Brain microvascular endothelial cell (primary cell): Measurements from ENCODE around the gene MACROD2.

Experiments
- DNase-seq: peaks from one replicate; pipeline ENCODE4 v3.0.0-alpha.2; 2020
- H3K27ac ChIP-seq: fragments of 250-450 bp; sonication (Bioruptor Pico); 2 replicates; pipeline ENCODE4 v1.5.1; 2020; ENCODE audit warnings: mild to moderate bottlenecking, moderate library complexity
- H3K27me3 ChIP-seq: fragments of 250-450 bp; sonication (Bioruptor Pico); replicated peaks from 2 replicates; pipeline ENCODE4 v1.5.1; 2020; ENCODE audit warnings: mild to moderate bottlenecking
- H3K36me3 ChIP-seq: fragments of 250-450 bp; sonication (Bioruptor Pico); replicated peaks from 2 replicates; pipeline ENCODE4 v1.5.1; 2020; ENCODE audit warnings: mild to moderate bottlenecking
- H3K4me3 ChIP-seq: 2 replicates; pipeline ENCODE4 v1.5.1; 2011; ENCODE audit warnings: low read depth, mild to moderate bottlenecking, control low read depth, low read length, moderate library complexity
- in situ Hi-C: cut with HindIII; loops from 2 replicates; pipeline ENCODE4 v1.10.0; 2017; ENCODE audit warnings: low sequenced_read_pairs, low pct_ligation_motif_present
- TF ChIP-seq, protein P1 (sequence below): IDR thresholded peaks from 2 replicates; pipeline ENCODE4 v1.5.1; 2011; ENCODE audit warnings: low read depth, mild to moderate bottlenecking, moderate library complexity, low read length, control low read depth, inconsistent platforms; ENCODE audit errors: missing control alignments

The MACROD2 gene

DNA sequence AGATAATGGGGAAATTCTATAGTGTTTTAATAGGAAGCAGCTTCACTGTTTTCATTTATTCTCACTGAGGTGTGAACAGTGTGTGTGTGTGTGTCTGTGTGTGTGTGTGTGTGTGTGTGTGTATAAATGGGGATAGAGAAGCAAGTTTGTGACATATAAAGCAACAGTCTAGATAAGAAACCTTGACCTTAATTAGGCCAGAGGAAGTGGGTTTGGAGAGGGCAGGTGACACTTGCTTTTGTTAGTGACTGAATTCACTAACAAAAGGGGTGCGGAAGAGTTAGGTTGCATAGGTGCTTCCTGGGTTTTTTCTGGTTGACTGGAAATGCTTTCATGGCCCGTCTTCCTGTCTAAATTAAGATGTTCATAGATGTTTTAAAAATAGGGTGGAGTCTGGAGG lies 857.8 kb downstream of the MACROD2 start:
- in situ Hi-C loops, result no loop called here
- Histone ChIP-seq H3K4me3 (no peak overlapping the region), H3K27me3 (no peaks in the 10 kb centered on the region), H3K36me3 (no peaks in the 10 kb centered on the region), H3K27ac (no peak overlapping the region)
- TF ChIP-seq, protein P1, sequence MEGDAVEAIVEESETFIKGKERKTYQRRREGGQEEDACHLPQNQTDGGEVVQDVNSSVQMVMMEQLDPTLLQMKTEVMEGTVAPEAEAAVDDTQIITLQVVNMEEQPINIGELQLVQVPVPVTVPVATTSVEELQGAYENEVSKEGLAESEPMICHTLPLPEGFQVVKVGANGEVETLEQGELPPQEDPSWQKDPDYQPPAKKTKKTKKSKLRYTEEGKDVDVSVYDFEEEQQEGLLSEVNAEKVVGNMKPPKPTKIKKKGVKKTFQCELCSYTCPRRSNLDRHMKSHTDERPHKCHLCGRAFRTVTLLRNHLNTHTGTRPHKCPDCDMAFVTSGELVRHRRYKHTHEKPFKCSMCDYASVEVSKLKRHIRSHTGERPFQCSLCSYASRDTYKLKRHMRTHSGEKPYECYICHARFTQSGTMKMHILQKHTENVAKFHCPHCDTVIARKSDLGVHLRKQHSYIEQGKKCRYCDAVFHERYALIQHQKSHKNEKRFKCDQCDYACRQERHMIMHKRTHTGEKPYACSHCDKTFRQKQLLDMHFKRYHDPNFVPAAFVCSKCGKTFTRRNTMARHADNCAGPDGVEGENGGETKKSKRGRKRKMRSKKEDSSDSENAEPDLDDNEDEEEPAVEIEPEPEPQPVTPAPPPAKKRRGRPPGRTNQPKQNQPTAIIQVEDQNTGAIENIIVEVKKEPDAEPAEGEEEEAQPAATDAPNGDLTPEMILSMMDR, result no peak
- no peak for DNase-seq

DNA sequence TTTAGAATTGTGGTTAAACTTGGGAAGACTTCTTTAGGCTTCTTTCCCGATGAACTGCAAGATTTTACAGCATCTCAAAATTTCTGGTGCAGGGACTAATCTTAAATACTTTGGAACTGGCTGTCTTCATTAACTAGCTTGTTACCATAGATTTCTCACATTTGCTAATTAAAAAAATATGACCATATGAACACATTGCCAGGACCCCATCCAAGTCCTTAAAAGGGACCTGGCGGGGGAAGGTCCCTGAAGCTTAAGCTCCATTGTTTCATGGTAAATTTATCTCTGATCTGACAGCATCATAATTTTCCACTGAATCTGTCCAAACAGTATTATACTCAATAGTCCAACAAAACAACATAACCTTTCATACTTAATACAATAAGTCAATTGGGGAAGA lies 859.9 kb downstream of the MACROD2 start:
- DNase-seq, result no peak
- TF ChIP-seq, protein P1, result no peak
- no peak overlapping the region for H3K27ac ChIP-seq
- H3K27me3 ChIP-seq, result no peaks in the 10 kb centered on the region
- H3K36me3 ChIP-seq, result no peaks in the 10 kb centered on the region
- in situ Hi-C loops, result no loop called here
- no peak overlapping the region for H3K4me3 ChIP-seq

DNA sequence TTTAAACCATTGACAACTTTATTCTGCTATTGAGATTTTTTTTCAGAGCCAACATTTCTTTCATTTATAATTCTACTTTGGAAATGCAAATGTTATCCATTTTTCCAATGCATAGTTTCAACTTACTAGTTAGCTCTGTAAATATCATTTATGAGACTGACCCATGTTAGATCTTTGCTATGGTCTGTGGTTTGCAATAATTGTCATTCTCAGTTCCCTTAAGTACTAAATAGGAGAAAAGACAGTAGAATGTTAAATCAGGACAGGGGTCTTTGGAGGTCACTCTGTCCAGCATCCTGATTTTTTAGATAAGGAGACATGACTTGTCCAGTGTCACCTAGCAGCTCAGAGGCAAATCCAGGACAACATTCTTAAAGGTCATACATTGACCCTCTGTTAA lies 864.3 kb downstream of the MACROD2 start:
- TF ChIP-seq, protein P1, result no peak
- Histone ChIP-seq H3K4me3 (no peak overlapping the region), H3K27ac (no peak overlapping the region), H3K36me3 (no peaks in the 10 kb centered on the region), H3K27me3 (no peaks in the 10 kb centered on the region)
- no peak for DNase-seq
- in situ Hi-C loops, result no loop called here

DNA sequence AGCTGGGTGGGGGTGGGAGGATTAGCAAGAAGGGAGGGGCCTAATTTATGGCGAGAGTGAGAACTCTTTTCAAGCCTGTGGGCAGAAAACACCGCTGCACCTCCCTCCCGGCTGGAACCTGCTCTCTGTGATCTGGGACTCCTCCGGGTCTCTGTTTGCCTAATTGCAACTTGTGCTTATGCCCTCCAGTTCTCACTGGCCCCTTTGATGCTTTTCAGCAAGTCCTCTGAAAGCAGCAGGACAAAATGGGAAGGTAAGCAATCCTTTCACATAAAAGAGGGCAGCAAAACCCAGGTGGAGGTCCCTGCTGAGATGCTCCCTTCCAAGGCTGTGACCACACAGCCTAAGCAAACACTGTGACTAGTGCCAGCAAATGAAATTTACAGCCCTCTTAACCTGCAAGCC lies 865.1 kb downstream of the MACROD2 start:
- TF ChIP-seq, protein P1, result no peak
- in situ Hi-C loops, result no loop called here
- Histone ChIP-seq H3K4me3 (no peak overlapping the region), H3K27ac (no peak overlapping the region), H3K36me3 (no peaks in the 10 kb centered on the region), H3K27me3 (no peaks in the 10 kb centered on the region)
- DNase-seq, result no peak

DNA sequence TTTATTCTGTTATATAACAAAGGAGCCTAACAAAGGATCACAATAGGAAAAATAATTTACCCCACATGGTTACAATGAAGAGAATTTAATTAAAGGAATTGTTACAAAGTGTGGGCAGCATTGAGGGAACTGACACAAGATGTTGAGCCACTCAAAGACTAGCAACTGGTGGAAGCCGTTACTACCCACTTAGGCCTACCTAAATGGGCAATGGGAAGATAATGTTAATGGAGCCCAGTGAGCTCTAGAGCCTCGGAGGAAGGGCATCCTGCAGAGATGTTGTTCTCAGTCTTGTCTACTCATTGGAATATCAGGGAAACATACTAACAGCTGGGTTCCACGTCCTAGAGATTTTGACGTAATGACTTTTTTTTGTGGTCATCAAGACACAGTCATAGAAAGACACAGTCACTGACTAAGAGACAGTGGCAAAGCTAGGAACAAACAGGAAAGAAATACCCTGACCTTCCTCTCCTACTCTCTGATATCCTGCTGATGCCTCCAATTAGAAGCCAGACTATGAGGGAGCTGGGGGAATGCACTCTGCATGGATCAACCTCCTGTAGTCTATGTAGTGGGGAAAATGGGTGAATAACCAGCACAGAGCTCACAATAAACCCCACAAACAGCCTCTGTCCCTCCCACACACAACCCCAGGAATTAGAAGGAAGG lies 865.8 kb downstream of the MACROD2 start:
- TF ChIP-seq, protein P1, result no peak
- no peak overlapping the region for H3K27ac ChIP-seq
- H3K4me3 ChIP-seq, result no peak overlapping the region
- no peak for DNase-seq
- in situ Hi-C loops, result no loop called here
- H3K27me3 ChIP-seq, result no peaks in the 10 kb centered on the region
- no peaks in the 10 kb centered on the region for H3K36me3 ChIP-seq

DNA sequence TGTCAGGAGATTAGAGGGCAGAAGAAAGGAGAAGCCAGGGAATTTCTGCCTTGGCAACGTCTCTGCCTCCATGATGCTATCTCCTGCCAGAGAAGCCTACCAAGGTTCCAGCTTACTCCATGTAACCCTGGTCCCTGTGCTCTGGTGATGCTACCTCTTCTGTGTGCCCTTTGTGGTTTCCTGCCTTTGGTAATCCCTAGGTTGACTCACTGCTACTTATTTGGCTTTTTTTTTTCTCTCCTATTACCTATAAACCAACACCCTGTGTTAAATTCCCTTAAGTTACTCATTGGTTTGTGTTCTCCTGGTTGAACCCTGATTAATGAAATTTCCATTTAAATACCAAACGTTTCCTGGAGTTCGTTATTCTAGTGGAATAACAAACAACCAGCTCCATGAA lies 869.9 kb downstream of the MACROD2 start:
- no peaks in the 10 kb centered on the region for H3K27me3 ChIP-seq
- in situ Hi-C loops, result no loop called here
- H3K36me3 ChIP-seq, result no peaks in the 10 kb centered on the region
- no peak overlapping the region for H3K4me3 ChIP-seq
- no peak for DNase-seq
- H3K27ac ChIP-seq, result no peak overlapping the region
- TF ChIP-seq, protein P1, result no peak
